ENCODE measurements around the gene CCDC172.

DNA sequence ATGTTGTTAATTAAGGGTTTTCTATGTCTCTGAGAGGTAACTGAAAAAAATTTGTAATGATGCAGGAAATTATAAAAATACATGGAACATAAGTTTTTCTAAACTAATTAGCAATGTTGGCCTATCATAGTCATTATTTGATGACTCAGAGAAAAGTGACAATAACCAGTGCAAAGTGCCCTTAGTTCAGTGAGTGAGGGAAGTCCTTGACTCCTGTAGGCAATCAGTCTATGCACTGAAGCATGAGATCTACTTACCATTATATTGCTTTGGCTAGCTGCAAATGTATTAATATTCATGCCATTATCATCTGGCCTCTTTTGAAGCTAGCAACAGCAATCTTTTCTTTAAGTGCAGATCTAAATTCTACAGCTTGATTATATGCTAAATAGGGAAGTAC is 40.6 kb downstream of the CCDC172 start:
- TF ChIP-seq MAFK (IDR thresholded peaks at IDR 0.05; ENCODE audit: low read depth, low read length), result peak; percentile 36
- TF ChIP-seq POLR2A (IDR thresholded peaks at IDR 0.05; ENCODE audit: low read depth, low read length), result no peak
- TF ChIP-seq, protein P1, sequence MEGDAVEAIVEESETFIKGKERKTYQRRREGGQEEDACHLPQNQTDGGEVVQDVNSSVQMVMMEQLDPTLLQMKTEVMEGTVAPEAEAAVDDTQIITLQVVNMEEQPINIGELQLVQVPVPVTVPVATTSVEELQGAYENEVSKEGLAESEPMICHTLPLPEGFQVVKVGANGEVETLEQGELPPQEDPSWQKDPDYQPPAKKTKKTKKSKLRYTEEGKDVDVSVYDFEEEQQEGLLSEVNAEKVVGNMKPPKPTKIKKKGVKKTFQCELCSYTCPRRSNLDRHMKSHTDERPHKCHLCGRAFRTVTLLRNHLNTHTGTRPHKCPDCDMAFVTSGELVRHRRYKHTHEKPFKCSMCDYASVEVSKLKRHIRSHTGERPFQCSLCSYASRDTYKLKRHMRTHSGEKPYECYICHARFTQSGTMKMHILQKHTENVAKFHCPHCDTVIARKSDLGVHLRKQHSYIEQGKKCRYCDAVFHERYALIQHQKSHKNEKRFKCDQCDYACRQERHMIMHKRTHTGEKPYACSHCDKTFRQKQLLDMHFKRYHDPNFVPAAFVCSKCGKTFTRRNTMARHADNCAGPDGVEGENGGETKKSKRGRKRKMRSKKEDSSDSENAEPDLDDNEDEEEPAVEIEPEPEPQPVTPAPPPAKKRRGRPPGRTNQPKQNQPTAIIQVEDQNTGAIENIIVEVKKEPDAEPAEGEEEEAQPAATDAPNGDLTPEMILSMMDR (conservative IDR thresholded peaks at IDR 0.05; ENCODE audit: low read depth, low read length), result no peak
- TF ChIP-seq CEBPB (IDR thresholded peaks at IDR 0.05; ENCODE audit: low read depth, low read length), result no peak
- TF ChIP-seq MXI1 (IDR thresholded peaks at IDR 0.05; ENCODE audit: borderline replicate concordance, low read depth, low read length), result no peak
- TF ChIP-seq RAD21 (IDR thresholded peaks at IDR 0.05; ENCODE audit: low read length), result no peak
- TF ChIP-seq, protein P2, sequence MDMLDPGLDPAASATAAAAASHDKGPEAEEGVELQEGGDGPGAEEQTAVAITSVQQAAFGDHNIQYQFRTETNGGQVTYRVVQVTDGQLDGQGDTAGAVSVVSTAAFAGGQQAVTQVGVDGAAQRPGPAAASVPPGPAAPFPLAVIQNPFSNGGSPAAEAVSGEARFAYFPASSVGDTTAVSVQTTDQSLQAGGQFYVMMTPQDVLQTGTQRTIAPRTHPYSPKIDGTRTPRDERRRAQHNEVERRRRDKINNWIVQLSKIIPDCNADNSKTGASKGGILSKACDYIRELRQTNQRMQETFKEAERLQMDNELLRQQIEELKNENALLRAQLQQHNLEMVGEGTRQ (IDR thresholded peaks at IDR 0.05; ENCODE audit: low read depth, low read length), result no peak

All from IMR-90 (cell line).